HepG2 (cell line): ENCODE measurements around the gene MIGA2. TPM values are rescaled to one million over a fixed set of nuclear protein-coding genes. Genes with fewer than 3 reads are reported as not detected.

ENCODE experiments used
- ATAC-seq: fragments of 200-7000 bp; cut with Tn5 transposase; 3 replicates; pipeline ENCODE4 v1.9.1; 2020; ENCODE audit warnings: mild to moderate bottlenecking, moderate library complexity
- BruUV-seq: library from RNA; stranded (reverse); fragments of 400-500 nt; replicated peaks from 2 replicates; lab custom pipeline; 2021; lab: Mats Ljungman, UMichigan
- CTCF ChIA-PET: fragments of 300-600 bp; formaldehyde crosslinking; extraction: SDS; loops from one replicate; lab custom pipeline; 2021; ENCODE audit warnings: low total read pairs, inconsistent platforms, low intra/inter-chr PET ratio; lab: Yijun Ruan, JAX
- POLR2A ChIA-PET: fragments of 350-600 bp; sonication (Branson Sonifier 250); formaldehyde crosslinking; loops from one replicate; lab custom pipeline; 2020; ENCODE audit warnings: antibody characterized with exemption, inconsistent platforms; lab: Yijun Ruan, JAX
- DNase-seq: peaks from one replicate; pipeline ENCODE4 v3.0.0-alpha.2; 2015; ENCODE audit warnings: low spot score
- FAIRE-seq: peaks from 3 replicates; lab custom pipeline; 2011; peaks lifted over from hg19 to GRCh38; lab: Jason Lieb, UNC
- H2AFZ ChIP-seq: one replicate; pipeline ENCODE4 v1.6.1; 2011; ENCODE audit warnings: low read length, inconsistent platforms
- H3K27ac ChIP-seq: fragments of 300-600 bp; 3 replicates; pipeline ENCODE4 v1.8.0; 2011; ENCODE audit warnings: mixed run types, mild to moderate bottlenecking, mixed read lengths, low read length, inconsistent platforms; ENCODE audit not compliant: insufficient read depth; ENCODE audit errors: extremely low read length
- H3K27me3 ChIP-seq, 2 experiments: fragments of 200-600 bp in 1 of 2; 2 replicates in 1 of 2; 3 replicates in 1 of 2; pipeline versions ENCODE4 v1.6.0 to v1.8.0; 2011; ENCODE audit warnings: low read length in 2 of 2, mild to moderate bottlenecking in 2 of 2, moderate library complexity in 2 of 2, inconsistent platforms in 1 of 2; ENCODE audit not compliant: insufficient read depth in 2 of 2, control insufficient read depth in 1 of 2
- H3K36me3 ChIP-seq, 2 experiments: fragments of 200-600 bp in 1 of 2; replicated peaks in 1 of 2; 2 replicates in 1 of 2; 3 replicates in 1 of 2; pipeline versions ENCODE4 v1.5.1 to v1.8.0; 2011; ENCODE audit warnings: low read length in 2 of 2, inconsistent platforms in 1 of 2; ENCODE audit not compliant: insufficient read depth in 2 of 2, control insufficient read depth in 1 of 2
- H3K4me1 ChIP-seq: 2 replicates; pipeline ENCODE4 v1.5.1; 2012; ENCODE audit warnings: low read length, inconsistent platforms; ENCODE audit not compliant: insufficient read depth
- H3K4me2 ChIP-seq: 2 replicates; pipeline ENCODE4 v1.6.0; 2011; ENCODE audit warnings: low read depth, low read length, inconsistent platforms
- H3K4me3 ChIP-seq, 3 experiments: fragments of 200-600 bp in 1 of 3; sonication (generic), shearing (Covaris generic) in 1 of 3; replicated peaks in 1 of 3; 2 replicates each; pipeline ENCODE4 v1.5.1; 2011 to 2016; ENCODE audit warnings: low read length in 3 of 3, inconsistent platforms in 2 of 3, low read depth in 2 of 3, mild to moderate bottlenecking in 2 of 3, control low read depth in 1 of 3, mixed read lengths in 1 of 3; ENCODE audit not compliant: insufficient read depth in 1 of 3
- H3K79me2 ChIP-seq: one replicate; pipeline ENCODE4 v1.6.1; 2011; ENCODE audit warnings: low read length, inconsistent platforms; ENCODE audit not compliant: insufficient read depth
- H3K9ac ChIP-seq: 2 replicates; pipeline ENCODE4 v1.6.0; 2011; ENCODE audit warnings: mild to moderate bottlenecking, low read depth, low read length, inconsistent platforms; ENCODE audit not compliant: insufficient read depth
- H3K9me3 ChIP-seq: 2 replicates; pipeline ENCODE4 v1.5.1; 2012; ENCODE audit warnings: mild to moderate bottlenecking, low read length
- H4K20me1 ChIP-seq: 2 replicates; pipeline ENCODE4 v1.6.0; 2011; ENCODE audit warnings: inconsistent platforms, mild to moderate bottlenecking, low read length, moderate library complexity; ENCODE audit not compliant: insufficient read depth
- ARNT ChIP-seq: fragments of 450-650 bp; IDR thresholded peaks from 2 replicates; pipeline ENCODE4 v1.6.1; 2017
- HDAC2 ChIP-seq: sonication (generic); formaldehyde crosslinking; IDR thresholded peaks from 2 replicates; pipeline ENCODE4 v1.4.0; 2020; ENCODE audit warnings: missing genetic modification reagents
- HOXA5 ChIP-seq: sonication (generic); formaldehyde crosslinking; IDR thresholded peaks from 2 replicates; pipeline ENCODE4 v1.4.0; 2020; ENCODE audit warnings: missing genetic modification reagents
- MTA3 ChIP-seq: sonication (generic); formaldehyde crosslinking; IDR thresholded peaks from 2 replicates; pipeline ENCODE4 v1.4.0; 2020; ENCODE audit warnings: missing genetic modification reagents
- NR2F1 ChIP-seq, 2 experiments: fragments of 450-650 bp in 1 of 2; formaldehyde crosslinking in 1 of 2; IDR thresholded peaks; 2 replicates each; pipeline versions ENCODE4 v1.5.0 to v1.6.1; 2016 to 2020; ENCODE audit warnings: mild to moderate bottlenecking in 1 of 2, missing compliant biosample characterization in 1 of 2, missing genetic modification reagents in 1 of 2, moderate library complexity in 1 of 2
- PAXIP1 ChIP-seq: sonication (generic); formaldehyde crosslinking; conservative IDR thresholded peaks from 2 replicates; pipeline ENCODE4 v1.4.0; 2020; ENCODE audit warnings: mild to moderate bottlenecking, missing genetic modification reagents, moderate library complexity
- RCOR2 ChIP-seq: IDR thresholded peaks from 2 replicates; pipeline ENCODE4 v1.6.1; 2016; ENCODE audit warnings: missing biosample characterization, missing genetic modification reagents
- RFXAP ChIP-seq: sonication (generic); formaldehyde crosslinking; IDR thresholded peaks from 2 replicates; pipeline ENCODE4 v1.4.0; 2020; ENCODE audit warnings: missing genetic modification reagents, borderline replicate concordance
- SNAI1 ChIP-seq: sonication (generic); formaldehyde crosslinking; IDR thresholded peaks from 2 replicates; pipeline ENCODE4 v1.5.0; 2020; ENCODE audit warnings: mild to moderate bottlenecking, missing genetic modification reagents, borderline replicate concordance
- SRSF9 ChIP-seq: fragments of 200-400 bp; formaldehyde crosslinking; IDR thresholded peaks from 2 replicates; pipeline ENCODE4 v1.6.1; 2018; ENCODE audit warnings: borderline replicate concordance, mild to moderate bottlenecking, low read depth, low read length; ENCODE audit not compliant: insufficient read depth, poor library complexity, severe bottlenecking
- SRY ChIP-seq: sonication (generic); formaldehyde crosslinking; IDR thresholded peaks from 2 replicates; pipeline ENCODE4 v1.8.0; 2022; ENCODE audit warnings: mild to moderate bottlenecking, missing genetic modification reagents
- TP53 ChIP-seq: sonication (generic); formaldehyde crosslinking; conservative IDR thresholded peaks from 2 replicates; pipeline ENCODE4 v1.4.0; 2020; ENCODE audit warnings: missing genetic modification reagents
- YY1 ChIP-seq: IDR thresholded peaks from 2 replicates; pipeline ENCODE4 v1.6.1; 2011; ENCODE audit warnings: low read length, low read depth, moderate library complexity, mild to moderate bottlenecking; ENCODE audit not compliant: insufficient read depth, insufficient replicate concordance
- ZBTB25 ChIP-seq: IDR thresholded peaks from 2 replicates; pipeline ENCODE4 v1.6.1; 2018; ENCODE audit warnings: missing genetic modification reagents
- ZFAT ChIP-seq: sonication (generic); formaldehyde crosslinking; conservative IDR thresholded peaks from 2 replicates; pipeline ENCODE4 v1.8.1; 2023; ENCODE audit warnings: missing genetic modification reagents, inconsistent platforms
- ZIK1 ChIP-seq: sonication (generic); formaldehyde crosslinking; IDR thresholded peaks from 2 replicates; pipeline ENCODE4 v1.5.0; 2020; ENCODE audit warnings: mild to moderate bottlenecking, low read depth, missing genetic modification reagents, borderline replicate concordance
- ZNF343 ChIP-seq: sonication (generic); formaldehyde crosslinking; IDR thresholded peaks from 2 replicates; pipeline ENCODE4 v1.4.0; 2020; ENCODE audit warnings: mild to moderate bottlenecking, missing genetic modification reagents
- ZNF816 ChIP-seq: sonication (generic); formaldehyde crosslinking; IDR thresholded peaks from 2 replicates; pipeline ENCODE4 v1.8.0; 2022; ENCODE audit warnings: missing genetic modification reagents, mild to moderate bottlenecking, borderline replicate concordance
- ZNF841 ChIP-seq: sonication (generic); formaldehyde crosslinking; IDR thresholded peaks from 2 replicates; pipeline ENCODE4 v1.8.1; 2023; ENCODE audit warnings: missing genetic modification reagents, borderline replicate concordance
- WGBS: methylation state at CpG from one replicate; pipeline ENCODE4 v1.1.6; 2017; ENCODE audit warnings: low lambda C conversion rate; 5-methylcytosine and 5-hydroxymethylcytosine counted together
- in situ Hi-C: cut with HindIII; loops from 2 replicates; pipeline ENCODE4 v1.10.0; 2017; ENCODE audit warnings: low pct_unique_long_range_greater_than_20kb; ENCODE audit not compliant: extremely low pct_ligation_motif_present
- intact Hi-C: fragments of 100-400 bp; cut with micrococcal nuclease; formaldehyde crosslinking; loops from one replicate; pipeline ENCODE4 v1.10.0; 2022; ENCODE audit not compliant: unreplicated experiment
- polyA plus RNA-seq, 8 experiments: library from polyadenylated mRNA; depleted of rRNA in 3 of 8; stranded (reverse) in 7 of 8; unstranded in 1 of 8; fragments of >200 nt; fragmentation: Illumina TruSeq in 4 of 8; extraction: Trizol in 4 of 8; gene quantifications; 2 replicates each; pipeline versions ENCODE4 v1.2.1 to v1.2.3, GENCODE V29; 2011 to 2016; ENCODE audit warnings: low read depth in 4 of 8, missing spikeins in 1 of 8, mixed read lengths in 1 of 8; ENCODE audit not compliant: insufficient read depth in 1 of 8
- total RNA-seq, 5 experiments: library from RNA; depleted of rRNA; stranded (reverse); fragments of >200 nt; fragmentation: Illumina TruSeq; extraction: Trizol; gene quantifications; 2 replicates each; pipeline ENCODE4 v1.2.3, GENCODE V29; 2016; ENCODE audit warnings: low read depth in 1 of 5

The MIGA2 gene
- total and polyA plus RNA-seq, 2 of the 13 experiments (the other 11 are each of a cell fraction or from before 2014, with no cell fraction given) = 10.8 to 17.1 TPM

GRCh38 chr9:129021091-129021490 lies 15.3 kb upstream of the MIGA2 start (continued):
- TF ChIP-seq HDAC2 (CRISPR knock-in tag) (no peak), ARNT (no peak), SRY (CRISPR knock-in tag) (no peak), NR2F1 (CRISPR knock-in tag; IDR thresholded peaks at IDR 0.05) (no peak), ZIK1 (CRISPR knock-in tag) (no peak), PAXIP1 (CRISPR knock-in tag) (no peak), ZFAT (CRISPR knock-in tag) (no peak), SRSF9 (no peak)
- TF ChIP-seq, all 625 proteins: peak for 0

GRCh38 chr9:129022037-129022436 lies 14.4 kb upstream of the MIGA2 start:
- Histone ChIP-seq H3K4me3 (no peak overlapping the region), H3K36me3 (no peaks in the 10 kb centered on the region; a peak in 1 of 5 replicates), H2AFZ (no peak overlapping the region), H3K4me2 (no peak overlapping the region), H3K27ac (no peak overlapping the region), H3K9ac (no peak overlapping the region), H3K27me3 (no peaks in the 10 kb centered on the region), H3K9me3 (no peaks in the 10 kb centered on the region), H3K79me2 (peaks cover 6% of the 10 kb centered on the region), H4K20me1 (peaks cover 5% of the 10 kb centered on the region; the same call in 1 of the 2 replicates), H3K4me1 (peaks cover 13% of the 10 kb centered on the region)
- DNase-seq = no peak
- ChIA-PET CTCF (no interaction called here), POLR2A (interaction anchor here (0.9 kb wide), 1 partner anchor 14 kb away, joined by 3 read pairs; the partner anchor contains the start of gene MIGA2)
- ATAC-seq = no peak
- FAIRE-seq = no peak
- in situ Hi-C loops (no loop called here), intact Hi-C loops (no loop called here)
- no TSS peak for BruUV-seq
- 96% methylated on average over 9 of the region's 9 CpGs for WGBS
- TF ChIP-seq YY1 = no peak
- TF ChIP-seq ZNF343 (CRISPR knock-in tag) = no peak
- TF ChIP-seq ZNF841 (CRISPR knock-in tag) = no peak
- TF ChIP-seq ZBTB25 (CRISPR knock-in tag) = no peak
- no peak for TF ChIP-seq RFXAP (CRISPR knock-in tag)
- no peak for TF ChIP-seq SNAI1
- TF ChIP-seq RCOR2 = no peak
- TF ChIP-seq HOXA5 (CRISPR knock-in tag) = no peak
- no peak for TF ChIP-seq ZNF816 (CRISPR knock-in tag)
- no peak for TF ChIP-seq TP53 (CRISPR knock-in tag)
- TF ChIP-seq MTA3 = no peak
